Measurements from ENCODE around the gene TMEM14C. TPM values are rescaled to one million over a fixed set of nuclear protein-coding genes. Genes with fewer than 3 reads are reported as not detected.

TMEM14C gene
- total RNA-seq, 6 experiments from 2014 or later = 45.6 to 72.1 (median 54.0) TPM

DNA sequence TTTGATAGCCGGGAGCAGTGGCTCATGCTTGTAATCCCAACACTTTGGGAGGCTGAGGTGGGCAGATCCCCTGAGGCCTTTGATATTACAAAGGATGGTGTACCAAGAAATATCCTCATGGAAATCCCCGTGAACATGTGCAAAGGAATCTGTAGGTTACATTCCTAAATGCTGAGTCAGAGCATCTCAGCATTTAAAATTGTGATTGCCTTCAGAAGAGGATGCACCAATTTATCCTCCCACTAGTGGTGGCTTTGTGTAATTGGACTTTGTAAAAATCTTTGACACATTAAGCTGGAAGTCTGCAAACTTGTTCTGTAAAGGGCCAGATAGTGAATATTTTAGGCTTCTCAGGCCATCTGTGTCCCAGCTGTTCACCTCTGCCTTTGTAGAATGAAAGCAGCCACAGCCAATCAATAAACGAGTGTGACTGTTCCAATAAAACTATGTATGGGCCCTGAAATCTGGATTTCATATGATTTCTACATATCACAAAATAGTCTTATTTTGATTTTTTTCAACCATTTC lies 36.5 kb downstream of the TMEM14C start:
- intact Hi-C loops (cut with DNase I) = no loop called here

DNA sequence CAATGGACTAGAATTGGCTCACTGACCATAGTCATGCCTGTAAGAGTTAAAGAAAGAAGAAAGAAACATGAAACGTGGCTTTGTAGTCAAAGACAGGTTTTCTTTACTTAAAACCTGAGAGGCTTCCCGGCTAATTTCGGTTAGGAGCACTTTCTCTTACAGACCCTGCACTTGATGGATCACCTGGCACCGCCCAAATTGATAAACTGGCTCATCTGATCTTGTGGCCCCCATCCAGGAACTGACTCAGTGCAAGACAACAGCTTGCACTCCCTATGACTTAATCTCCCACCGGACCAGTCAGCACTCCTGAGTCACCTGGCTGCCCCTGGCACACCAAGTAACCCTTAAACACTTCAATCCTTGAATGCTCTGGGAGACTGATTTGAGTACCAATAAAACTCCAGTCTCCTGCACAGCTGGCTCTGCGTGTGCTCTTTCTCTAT lies 37.0 kb downstream of the TMEM14C start:
- H3K36me3 ChIP-seq = peaks cover 0 to 19% (median 9%) of the 10 kb centered on the region in 4 donors
- no peak for TF ChIP-seq POLR2A (IDR thresholded peaks at IDR 0.05)
- TF ChIP-seq, protein P1, sequence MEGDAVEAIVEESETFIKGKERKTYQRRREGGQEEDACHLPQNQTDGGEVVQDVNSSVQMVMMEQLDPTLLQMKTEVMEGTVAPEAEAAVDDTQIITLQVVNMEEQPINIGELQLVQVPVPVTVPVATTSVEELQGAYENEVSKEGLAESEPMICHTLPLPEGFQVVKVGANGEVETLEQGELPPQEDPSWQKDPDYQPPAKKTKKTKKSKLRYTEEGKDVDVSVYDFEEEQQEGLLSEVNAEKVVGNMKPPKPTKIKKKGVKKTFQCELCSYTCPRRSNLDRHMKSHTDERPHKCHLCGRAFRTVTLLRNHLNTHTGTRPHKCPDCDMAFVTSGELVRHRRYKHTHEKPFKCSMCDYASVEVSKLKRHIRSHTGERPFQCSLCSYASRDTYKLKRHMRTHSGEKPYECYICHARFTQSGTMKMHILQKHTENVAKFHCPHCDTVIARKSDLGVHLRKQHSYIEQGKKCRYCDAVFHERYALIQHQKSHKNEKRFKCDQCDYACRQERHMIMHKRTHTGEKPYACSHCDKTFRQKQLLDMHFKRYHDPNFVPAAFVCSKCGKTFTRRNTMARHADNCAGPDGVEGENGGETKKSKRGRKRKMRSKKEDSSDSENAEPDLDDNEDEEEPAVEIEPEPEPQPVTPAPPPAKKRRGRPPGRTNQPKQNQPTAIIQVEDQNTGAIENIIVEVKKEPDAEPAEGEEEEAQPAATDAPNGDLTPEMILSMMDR (IDR thresholded peaks at IDR 0.05) = no peak
- DNase-seq (peak in 1 of 3 donors; percentile 25), ATAC-seq (peak in 1 of 4 donors; percentile 58)
- intact Hi-C loops (cut with DNase I) = no loop called here
- H3K4me1 ChIP-seq = no peaks in the 10 kb centered on the region
- no peak overlapping the region for H3K27ac ChIP-seq
- H3K9me3 ChIP-seq = no peaks in the 10 kb centered on the region
- H3K27me3 ChIP-seq = no peaks in the 10 kb centered on the region
- no peak overlapping the region for H3K4me3 ChIP-seq
- 80% methylated on average over 6 of the region's 6 CpGs for WGBS (ENCODE audit: insufficient coverage, low coverage, low lambda C conversion rate, missing lambda C conversion rate)

More for the DNA sequence above, 36.5 kb downstream of the TMEM14C start:
- no peak for TF ChIP-seq POLR2A (IDR thresholded peaks at IDR 0.05)
- TF ChIP-seq, protein P1 (IDR thresholded peaks at IDR 0.05) = peak; percentile 35 to 41 (median 38)
- Histone ChIP-seq H3K27ac (no peak overlapping the region), H3K4me3 (no peak overlapping the region), H3K4me1 (no peaks in the 10 kb centered on the region), H3K36me3 (peaks cover 0 to 20% (median 10%) of the 10 kb centered on the region in 4 donors), H3K27me3 (no peaks in the 10 kb centered on the region), H3K9me3 (no peaks in the 10 kb centered on the region)
- ATAC-seq = peak in 3 of 4 donors; percentile 36 to 69 (median 48)
- DNase-seq = no peak
- 57% methylated on average over 3 of the region's 3 CpGs for WGBS (ENCODE audit: insufficient coverage, low coverage, low lambda C conversion rate, missing lambda C conversion rate)

DNA sequence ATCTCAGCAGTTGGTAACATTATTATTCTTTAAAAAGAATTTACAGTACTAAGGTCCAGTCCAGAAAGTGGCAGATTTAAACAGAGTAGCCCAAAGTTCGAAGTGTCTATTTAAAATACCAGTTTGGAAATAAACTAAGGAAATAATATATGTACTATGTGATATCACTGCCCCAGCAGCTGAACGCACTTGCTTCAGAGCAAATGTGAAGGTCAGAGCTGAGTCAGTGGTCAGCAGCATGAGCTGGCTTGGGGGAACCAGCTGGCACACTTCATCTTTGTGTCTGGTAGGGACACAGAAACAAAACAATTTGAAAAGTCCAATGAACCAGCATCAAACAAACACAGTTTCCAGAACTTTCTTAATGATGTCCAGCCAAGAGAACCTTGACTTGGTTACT lies 40.1 kb downstream of the TMEM14C start:
- no peak overlapping the region for H3K27ac ChIP-seq
- intact Hi-C loops (cut with DNase I) = no loop called here
- no peaks in the 10 kb centered on the region for H3K27me3 ChIP-seq
- DNase-seq (no peak), ATAC-seq (no peak)
- H3K4me1 ChIP-seq = no peaks in the 10 kb centered on the region
- 85% methylated on average over 2 of the region's 2 CpGs for WGBS (ENCODE audit: insufficient coverage, low coverage, low lambda C conversion rate, missing lambda C conversion rate)
- H3K4me3 ChIP-seq = no peak overlapping the region
- no peaks in the 10 kb centered on the region for H3K9me3 ChIP-seq
- TF ChIP-seq, protein P1 (IDR thresholded peaks at IDR 0.05) = no peak
- TF ChIP-seq POLR2A (IDR thresholded peaks at IDR 0.05) = no peak
- H3K36me3 ChIP-seq = no peaks in the 10 kb centered on the region

DNA sequence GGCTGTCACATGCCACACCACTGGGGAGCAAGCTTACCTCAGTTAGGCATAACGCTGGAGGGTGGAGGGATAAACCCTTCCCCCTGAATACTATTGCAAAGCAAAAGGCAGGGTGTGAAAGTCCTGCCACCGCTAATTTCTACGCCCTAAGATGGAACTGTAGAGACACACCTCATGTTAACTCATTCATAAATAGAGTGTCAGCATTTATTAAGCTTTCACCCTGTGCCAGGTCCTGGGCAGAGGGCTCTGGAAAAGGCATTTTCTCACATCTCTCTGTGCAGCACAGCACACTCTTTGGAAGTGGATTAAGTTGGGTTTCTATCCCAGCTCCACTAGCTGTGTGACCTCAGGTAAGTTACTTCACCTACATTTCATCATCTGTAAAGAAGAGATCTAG lies 46.5 kb downstream of the TMEM14C start:
- Histone ChIP-seq H3K4me3 (no peak overlapping the region), H3K9me3 (no peaks in the 10 kb centered on the region), H3K36me3 (peaks cover 0 to 4% (median 0%) of the 10 kb centered on the region in 4 donors), H3K27ac (no peak overlapping the region), H3K4me1 (no peaks in the 10 kb centered on the region), H3K27me3 (no peaks in the 10 kb centered on the region)
- ATAC-seq = no peak
- no peak for DNase-seq
- intact Hi-C loops (cut with DNase I) = no loop called here
- 76% methylated on average over 3 of the region's 3 CpGs for WGBS (ENCODE audit: insufficient coverage, low coverage, low lambda C conversion rate, missing lambda C conversion rate)
- no peak for TF ChIP-seq POLR2A (IDR thresholded peaks at IDR 0.05)
- TF ChIP-seq, protein P1 (IDR thresholded peaks at IDR 0.05) = no peak

All from right lobe of liver (tissue), 6 donors.